GM19328 (cell line): ENCODE data around the gene C1orf198.

ENCODE experiments used
- ATAC-seq: cut with Tn5 transposase; IDR thresholded peaks from one replicate; pipeline ENCODE4 v1.9.1; 2021; ENCODE audit warnings: mild to moderate bottlenecking, moderate library complexity; ENCODE audit not compliant: unreplicated experiment

The C1orf198 gene

GRCh38 chr1:230894032-230894431, 25.7 kb upstream of the C1orf198 start:
- ATAC-seq = no peak

GRCh38 chr1:230892018-230892491, 23.7 kb upstream of the C1orf198 start:
- no peak for ATAC-seq

GRCh38 chr1:230891413-230891812, 23.1 kb upstream of the C1orf198 start:
- no peak for ATAC-seq

GRCh38 chr1:230884646-230885045, 16.3 kb upstream of the C1orf198 start:
- ATAC-seq = no peak

GRCh38 chr1:230883967-230884366, 15.6 kb upstream of the C1orf198 start:
- ATAC-seq = no peak

GRCh38 chr1:230879778-230880177, 11.5 kb upstream of the C1orf198 start:
- ATAC-seq = no peak

GRCh38 chr1:230878591-230878990, 10.3 kb upstream of the C1orf198 start:
- ATAC-seq = no peak

GRCh38 chr1:230877924-230878590, 9.7 kb upstream of the C1orf198 start:
- ATAC-seq = no peak

- ATAC-seq = no peak
Observed at GRCh38 chr1:230877146-230877923, 9.0 kb upstream of the C1orf198 start.

- no peak for ATAC-seq
Observed at GRCh38 chr1:230876660-230877059, 8.3 kb upstream of the C1orf198 start.

GRCh38 chr1:230875370-230875769, 7.0 kb upstream of the C1orf198 start:
- ATAC-seq = no peak

- no peak for ATAC-seq
Observed at GRCh38 chr1:230870916-230871315, 2.6 kb upstream of the C1orf198 start.

- no peak for ATAC-seq
Observed at GRCh38 chr1:230869500-230869899, 1.2 kb upstream of the C1orf198 start.

- ATAC-seq = peak; percentile 41
Observed at GRCh38 chr1:230868736-230869385, 540 bp upstream of the C1orf198 start.

- ATAC-seq = no peak
Observed at GRCh38 chr1:230867101-230867902, 1.0 kb downstream of the C1orf198 start.

GRCh38 chr1:230866171-230867070, 1.9 kb downstream of the C1orf198 start:
- no peak for ATAC-seq

- no peak for ATAC-seq
Observed at GRCh38 chr1:230865062-230865817, 3.1 kb downstream of the C1orf198 start.

- ATAC-seq = no peak
Observed at GRCh38 chr1:230864441-230864840, 3.9 kb downstream of the C1orf198 start.

- no peak for ATAC-seq
Observed at GRCh38 chr1:230863449-230863848, 4.9 kb downstream of the C1orf198 start.
